Renal pelvis (tissue), 12 donors: Measurements from ENCODE around the gene FFAR4. TPM values are rescaled to one million over a fixed set of nuclear protein-coding genes. Genes with fewer than 3 reads are reported as not detected.
A peak's percentile ranks its signal among the peaks of the same experiment; 100 is the strongest.
"Not testable (repeated sequence)": the region's sequence is repeated elsewhere in the genome, so short reads cannot be mapped to it uniquely, and the experiment has no call there.

ENCODE experiments used
- DNase-seq: peaks from one replicate; pipeline ENCODE4 v3.0.0-alpha.2; 2013
- long read RNA-seq, 16 experiments: transcript quantifications; one replicate each; lab custom pipeline, GENCODE V29; 2026
- polyA plus RNA-seq, 3 donors: library from polyadenylated mRNA; unstranded; fragments of 120-200 nt; gene quantifications; one replicate each; pipeline ENCODE4 v1.2.1, GENCODE V29; 2013; ENCODE audit not compliant: insufficient read length in 3 of 3

FFAR4 gene
- polyA plus RNA-seq = under 1 TPM in 1 of 3 donors, not detected in 2; 0.03 TPM
- long read RNA-seq, donor 1 = 0 reads
- long read RNA-seq, donor 2 = 0 reads
- long read RNA-seq, donor 3 = 0 reads
- long read RNA-seq, donor 4 = 0 reads
- long read RNA-seq, donor 5 = 0 reads
- long read RNA-seq, donor 6 = 0 reads
- long read RNA-seq, donor 7 = 0 reads
- long read RNA-seq, donor 8 = 0 reads
- long read RNA-seq, donor 9 = 0 reads
- long read RNA-seq, donor 10 = 0 reads
- long read RNA-seq, donor 11 = 0 reads
- long read RNA-seq, donor 12 = 0 reads
- long read RNA-seq, donor 13 = 0 reads
- long read RNA-seq, donor 14 = 0 reads
- long read RNA-seq, donor 15, partial matches to known transcripts = 0 of 1 reads
- long read RNA-seq, donor 15, other reads (novel, unspliced or antisense) = 0 of 1 reads
- long read RNA-seq, donor 16 = 0 reads

DNA sequence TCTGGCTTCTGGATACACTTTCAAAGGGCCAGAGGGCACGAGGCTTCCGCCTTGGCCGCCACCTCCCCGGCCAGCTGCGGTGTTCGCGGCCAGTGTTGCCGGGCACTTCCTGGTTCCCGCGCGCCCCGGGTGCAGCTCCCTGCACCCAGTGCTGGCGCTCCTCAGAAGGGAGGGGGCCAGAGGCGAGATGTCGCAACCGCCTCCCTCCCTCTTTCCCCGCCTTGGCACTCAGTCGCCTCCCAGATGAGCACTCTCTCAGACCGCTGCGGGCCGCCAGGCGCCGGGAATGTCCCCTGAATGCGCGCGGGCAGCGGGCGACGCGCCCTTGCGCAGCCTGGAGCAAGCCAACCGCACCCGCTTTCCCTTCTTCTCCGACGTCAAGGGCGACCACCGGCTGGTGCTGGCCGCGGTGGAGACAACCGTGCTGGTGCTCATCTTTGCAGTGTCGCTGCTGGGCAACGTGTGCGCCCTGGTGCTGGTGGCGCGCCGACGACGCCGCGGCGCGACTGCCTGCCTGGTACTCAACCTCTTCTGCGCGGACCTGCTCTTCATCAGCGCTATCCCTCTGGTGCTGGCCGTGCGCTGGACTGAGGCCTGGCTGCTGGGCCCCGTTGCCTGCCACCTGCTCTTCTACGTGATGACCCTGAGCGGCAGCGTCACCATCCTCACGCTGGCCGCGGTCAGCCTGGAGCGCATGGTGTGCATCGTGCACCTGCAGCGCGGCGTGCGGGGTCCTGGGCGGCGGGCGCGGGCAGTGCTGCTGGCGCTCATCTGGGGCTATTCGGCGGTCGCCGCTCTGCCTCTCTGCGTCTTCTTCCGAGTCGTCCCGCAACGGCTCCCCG, at the start of gene FFAR4:
FFAR4 (plus strand) TSS at position 231 of the 842 bp plus-strand sequence; CDS start at position 287, 56 bp downstream.
- no peak for DNase-seq

DNA sequence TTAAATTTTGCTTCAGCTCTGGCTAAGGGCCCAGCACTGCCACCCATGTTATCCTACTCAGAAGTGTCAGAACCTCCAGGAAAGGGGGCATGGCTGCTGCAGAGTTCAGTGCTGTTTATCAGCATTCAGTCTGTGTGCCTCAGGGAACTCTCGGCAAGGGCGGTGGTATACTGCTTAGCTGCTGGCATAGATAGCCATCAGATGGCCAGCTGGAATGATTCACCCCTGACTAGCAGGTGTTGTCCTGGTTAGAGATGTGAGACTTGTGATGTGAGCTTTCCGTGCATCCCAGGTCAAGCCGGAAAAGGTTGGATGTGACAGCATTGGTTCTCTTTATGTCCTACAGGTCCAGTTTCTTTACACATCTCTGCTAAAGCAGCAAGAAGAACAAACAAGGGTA, 47.9 kb upstream of the FFAR4 start:
- DNase-seq = no peak

DNA sequence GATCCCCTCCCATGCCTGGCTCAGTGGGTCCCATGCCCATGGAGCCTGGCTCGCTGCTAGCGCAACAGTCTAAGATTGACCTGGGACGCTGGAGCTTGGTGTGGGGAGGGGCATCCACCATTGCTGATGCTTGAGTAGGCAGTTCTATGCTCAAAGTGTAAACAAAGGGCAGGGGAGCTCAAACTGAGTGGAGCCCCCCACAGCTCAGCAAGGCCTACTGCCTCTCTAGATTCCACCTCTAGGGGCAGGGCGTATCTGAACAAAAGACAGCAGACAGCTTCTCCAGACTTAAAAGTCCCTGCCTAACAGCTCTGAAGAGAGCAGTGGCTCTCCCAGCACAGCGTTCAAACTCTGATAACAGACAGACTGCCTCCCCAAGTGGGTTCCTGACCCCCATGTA, 31.2 kb upstream of the FFAR4 start:
- DNase-seq = no peak

DNA sequence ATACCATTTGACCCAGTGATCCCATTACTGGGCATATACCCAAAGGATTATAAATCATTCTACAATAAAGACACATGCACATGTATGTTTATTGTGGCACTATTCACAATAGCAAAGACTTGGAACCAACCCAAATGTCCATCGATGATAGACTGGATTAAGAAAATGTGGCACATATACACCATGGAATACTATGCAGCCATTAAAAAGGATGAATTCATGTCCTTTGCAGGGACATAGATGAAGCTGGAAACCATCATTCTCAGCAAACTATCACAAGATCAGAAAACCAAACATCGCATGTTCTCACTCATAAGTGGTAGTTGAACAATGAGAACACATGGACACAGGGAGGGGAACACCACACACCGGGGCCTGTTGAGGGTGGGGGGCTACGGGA, 25.6 kb upstream of the FFAR4 start:
- not testable (repeated sequence) for DNase-seq

DNA sequence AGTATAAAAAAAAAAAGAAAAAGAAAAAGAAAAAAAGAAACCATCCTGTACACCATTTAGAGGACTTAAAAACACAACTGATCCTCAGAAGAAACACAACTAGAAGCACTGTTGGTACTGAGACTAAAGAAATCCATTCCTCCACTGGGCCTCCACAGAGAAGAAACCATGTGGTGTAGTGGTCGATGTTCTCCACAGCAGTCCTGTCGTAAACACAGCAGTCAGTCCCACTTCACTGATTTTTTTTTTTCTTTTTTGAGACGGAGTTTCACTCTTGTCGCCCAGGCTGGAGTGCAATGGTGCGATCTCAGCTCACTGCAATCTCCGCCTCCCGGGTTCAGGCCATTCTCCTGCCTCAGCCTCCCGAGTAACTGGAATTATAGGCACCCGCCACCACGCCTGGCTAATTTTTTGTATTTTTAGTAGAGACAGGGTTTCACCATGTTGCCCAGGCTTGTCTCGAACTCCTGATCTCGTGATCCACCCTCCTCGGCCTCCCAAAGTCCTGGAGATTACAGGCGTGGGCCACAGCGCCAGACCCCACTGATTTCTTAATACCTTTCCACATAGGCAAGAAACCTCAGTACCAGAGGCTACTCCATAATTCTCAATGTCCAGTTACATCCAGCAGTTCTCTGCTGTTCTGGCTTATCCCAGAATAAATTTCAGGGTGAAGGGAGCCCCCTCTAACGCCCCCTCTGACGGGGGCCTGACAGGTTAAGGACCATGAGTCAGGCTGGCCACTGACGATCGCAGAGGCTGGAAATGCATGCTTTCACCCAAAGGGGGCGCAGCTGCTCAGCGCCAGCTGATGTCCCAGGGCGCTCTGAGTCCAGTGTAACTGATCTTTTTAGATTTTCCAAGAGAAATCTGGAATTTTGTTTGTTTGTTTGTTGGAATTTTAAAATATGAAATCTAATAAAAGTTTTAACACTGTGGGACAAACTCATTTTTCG, 24.8 kb upstream of the FFAR4 start:
- DNase-seq = no peak

DNA sequence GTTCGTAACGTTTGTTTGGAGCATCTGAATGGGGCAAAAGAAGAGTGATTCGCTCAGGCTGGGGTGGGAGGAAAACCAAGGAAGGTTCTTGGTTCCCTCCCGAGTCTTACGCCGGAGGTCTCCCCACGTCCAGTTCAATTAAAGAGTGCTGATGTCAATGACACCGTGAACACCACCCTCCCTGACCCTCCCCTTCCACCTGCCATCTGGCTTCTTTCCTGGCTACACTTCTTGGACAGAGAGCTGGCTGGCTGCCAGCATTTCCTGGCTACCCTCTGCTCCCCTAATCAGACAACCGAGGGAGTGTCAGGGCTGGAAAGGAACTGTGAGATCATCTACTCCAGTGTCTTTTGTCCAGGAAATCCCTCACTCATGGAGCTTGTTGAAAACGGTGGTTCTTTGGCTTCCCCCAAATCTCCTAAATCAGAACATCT, 24.1 kb upstream of the FFAR4 start:
- DNase-seq = no peak

DNA sequence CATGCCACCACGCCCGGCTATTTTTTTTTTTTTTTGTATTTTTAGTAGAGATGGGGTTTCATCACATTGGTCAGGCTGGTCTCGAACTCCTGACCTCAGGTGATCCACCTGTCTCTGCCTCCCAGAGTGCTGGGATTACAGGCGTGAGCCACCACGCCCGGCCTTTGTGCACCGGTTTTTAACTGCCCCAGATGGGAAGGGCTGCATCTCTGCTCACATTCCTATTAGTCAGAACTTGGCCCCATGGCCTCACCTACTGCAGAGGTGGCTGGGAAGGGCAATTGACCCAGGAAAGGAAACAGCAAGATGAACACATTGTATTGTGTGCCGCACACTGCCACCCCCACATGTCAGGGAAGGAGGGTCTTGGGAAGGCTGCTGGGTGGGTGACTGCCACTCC, 19.5 kb upstream of the FFAR4 start:
- DNase-seq = not testable (repeated sequence)

DNA sequence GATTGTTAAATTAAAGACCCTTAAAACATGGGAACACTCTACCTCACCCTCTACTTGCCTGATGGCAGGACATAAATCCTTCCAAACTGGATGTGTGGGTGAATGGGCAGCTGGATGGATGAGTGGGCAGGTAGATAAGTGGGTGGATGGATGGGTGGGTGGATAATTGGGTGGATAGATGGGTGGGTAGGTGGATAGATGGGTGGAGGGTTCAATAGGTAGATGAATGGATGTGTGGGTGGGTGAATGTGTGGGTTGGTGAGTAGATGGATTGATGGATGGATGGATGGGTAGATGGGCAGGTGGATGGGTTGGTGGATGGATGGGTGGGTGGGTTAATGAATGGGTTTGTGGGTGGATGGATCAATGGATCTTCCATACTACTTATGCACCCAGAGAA, 18.9 kb upstream of the FFAR4 start:
- DNase-seq = no peak

DNA sequence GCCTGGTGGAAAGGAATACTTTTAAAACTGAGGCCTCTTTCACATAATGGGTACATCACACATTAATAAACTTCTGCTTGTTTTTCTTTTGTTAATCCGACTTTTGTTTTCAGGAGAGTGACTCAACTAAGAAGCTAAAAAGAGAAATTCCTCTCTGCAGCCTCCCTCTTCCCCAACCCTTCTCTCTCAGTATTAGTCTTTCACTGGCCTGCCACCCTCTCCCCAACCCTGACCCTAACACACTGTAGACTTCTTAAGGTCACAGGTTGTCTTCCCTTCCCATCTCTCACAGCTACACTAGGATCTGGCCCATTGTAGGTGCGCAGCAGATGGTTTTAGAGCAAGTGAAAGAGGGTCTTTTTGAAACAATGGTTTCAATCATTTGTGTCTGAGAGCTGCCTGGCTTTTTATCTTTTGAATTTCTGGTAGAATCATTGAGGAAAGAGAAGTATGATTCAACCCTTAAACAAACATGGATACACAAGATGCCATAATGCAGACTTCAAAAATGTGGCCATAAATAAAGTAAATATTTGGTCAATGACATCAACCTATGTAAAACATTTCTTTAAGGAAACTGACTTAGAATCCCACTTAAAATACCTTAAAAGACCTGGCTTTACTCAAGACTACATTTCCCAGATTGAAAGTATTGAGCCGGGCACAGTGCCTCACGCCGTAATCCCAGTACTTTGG, 17.9 kb upstream of the FFAR4 start:
- DNase-seq = no peak

DNA sequence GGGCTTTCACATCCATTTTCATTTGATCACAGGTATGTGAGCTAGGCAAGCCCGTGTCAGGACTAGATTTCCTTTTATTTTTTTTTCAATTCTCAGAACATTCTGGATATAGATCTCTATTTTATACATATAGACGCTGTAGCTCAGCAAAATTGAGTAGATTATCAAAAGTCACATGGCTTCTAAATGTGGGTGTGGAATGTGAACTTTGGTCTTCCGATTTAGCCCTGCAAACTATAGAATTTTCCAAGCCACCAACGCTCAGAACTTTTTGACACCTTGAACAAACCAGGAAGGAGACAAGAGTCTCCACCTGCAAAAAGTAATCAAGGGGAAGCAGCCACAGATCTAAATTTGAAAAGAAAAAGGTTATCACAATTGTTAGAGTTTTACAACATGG, 15.9 kb upstream of the FFAR4 start:
- no peak for DNase-seq

DNA sequence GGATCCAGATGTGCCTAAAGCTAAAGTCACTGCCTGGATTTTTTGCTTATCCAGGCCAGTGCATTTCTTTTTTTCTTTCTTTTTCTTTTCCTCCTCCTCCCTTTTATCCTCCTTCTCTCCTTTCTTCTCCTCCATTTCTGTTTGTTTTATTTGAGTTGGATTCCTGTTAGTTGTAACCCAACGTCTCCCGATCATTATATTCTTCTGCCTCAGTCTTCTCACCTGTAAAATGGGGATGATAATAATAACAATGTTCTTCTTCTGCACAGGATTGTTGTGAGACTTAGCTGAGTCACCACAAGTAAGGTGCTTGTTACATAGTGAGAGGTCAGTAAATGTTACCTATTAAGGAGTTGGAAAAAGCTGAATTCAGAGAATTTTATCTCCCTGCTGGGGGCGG, 13.7 kb upstream of the FFAR4 start:
- DNase-seq = no peak

DNA sequence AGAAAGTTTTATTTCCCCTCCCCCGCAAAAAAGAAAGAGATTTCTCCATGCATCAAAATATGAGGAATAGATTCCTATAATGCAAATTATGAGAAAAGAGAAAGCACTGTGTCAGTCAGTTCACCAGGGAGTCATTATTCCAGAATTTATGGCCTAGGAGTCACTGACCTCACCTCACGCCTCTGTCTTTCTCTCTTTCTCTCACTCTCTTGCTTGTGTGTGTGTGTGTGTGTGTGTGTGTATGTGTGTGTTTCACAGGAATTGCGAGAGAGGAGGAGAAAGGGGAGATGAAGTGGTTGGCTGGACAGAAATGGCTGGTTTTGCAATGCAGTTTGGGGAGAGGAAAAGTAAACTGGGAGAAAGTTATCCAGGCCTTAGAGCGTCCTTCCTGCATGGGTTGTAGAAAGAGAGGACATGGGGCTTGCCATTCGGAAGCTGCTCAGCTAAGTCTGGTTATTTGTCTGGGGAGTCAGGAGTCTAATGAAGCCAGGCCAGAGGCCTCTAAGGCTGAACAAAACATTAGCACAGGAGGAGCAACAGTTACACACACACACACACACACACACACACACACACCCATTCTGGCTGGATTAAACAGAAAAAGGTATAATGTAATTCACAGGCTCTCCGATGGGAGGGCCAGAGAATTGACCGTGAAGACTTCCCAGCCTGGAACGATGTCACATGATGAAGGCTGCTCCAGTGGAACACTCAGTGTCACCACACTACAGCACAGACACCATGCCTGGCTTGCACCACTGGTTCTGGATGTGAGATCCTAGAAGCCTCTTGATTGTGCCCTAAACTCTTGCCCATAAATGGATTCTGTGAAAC, 12.8 kb upstream of the FFAR4 start:
- DNase-seq = no peak

DNA sequence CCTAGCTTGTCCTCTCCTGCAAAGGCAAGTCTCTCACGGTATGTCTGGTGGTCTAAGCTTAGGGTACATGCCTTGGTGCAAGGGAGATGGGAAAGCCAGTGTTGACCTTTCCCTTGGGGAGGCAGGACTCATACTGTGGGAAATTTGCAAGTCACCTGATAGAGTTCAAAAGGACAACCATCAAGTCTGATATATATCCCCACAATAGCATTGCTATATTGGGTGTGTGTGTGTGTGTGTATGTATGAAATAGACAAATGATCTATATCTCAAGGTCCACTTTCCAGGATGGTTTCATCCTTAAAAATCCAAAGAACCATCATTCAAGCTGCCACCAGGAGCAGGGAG, 12.2 kb upstream of the FFAR4 start:
- DNase-seq = no peak

DNA sequence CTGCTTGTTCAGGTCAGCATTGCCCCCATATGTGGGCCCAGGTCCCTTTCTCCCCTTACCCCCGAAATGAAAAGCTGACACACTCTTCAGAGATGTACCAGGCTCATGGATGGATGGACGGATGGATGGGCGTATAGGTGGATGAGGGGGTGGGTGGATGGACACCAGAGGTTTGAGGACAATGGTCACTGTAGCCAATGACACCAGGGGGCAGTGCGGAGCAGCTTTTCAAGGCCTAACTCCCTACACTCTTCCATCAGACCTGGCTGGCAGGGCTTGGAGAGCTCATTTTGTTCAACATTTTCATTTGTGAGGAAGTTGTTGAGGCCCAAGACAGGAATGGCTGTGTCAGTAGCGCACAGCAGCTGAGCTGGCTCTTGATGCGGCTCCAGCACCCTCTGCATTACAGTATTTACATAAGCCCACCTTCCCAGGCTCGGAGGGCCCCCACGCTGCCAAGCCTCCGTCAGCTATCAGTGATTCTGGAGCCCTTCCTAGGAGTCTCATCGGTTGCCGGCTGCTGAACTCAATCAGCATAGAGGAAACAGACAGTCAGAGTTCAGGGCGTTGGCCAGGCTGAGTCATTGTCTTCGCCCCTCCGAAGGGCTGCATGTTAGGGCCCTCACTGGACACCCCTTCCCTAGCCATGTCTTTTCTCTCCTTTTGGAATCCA, 11.6 kb upstream of the FFAR4 start:
- peak; percentile 72 for DNase-seq

DNA sequence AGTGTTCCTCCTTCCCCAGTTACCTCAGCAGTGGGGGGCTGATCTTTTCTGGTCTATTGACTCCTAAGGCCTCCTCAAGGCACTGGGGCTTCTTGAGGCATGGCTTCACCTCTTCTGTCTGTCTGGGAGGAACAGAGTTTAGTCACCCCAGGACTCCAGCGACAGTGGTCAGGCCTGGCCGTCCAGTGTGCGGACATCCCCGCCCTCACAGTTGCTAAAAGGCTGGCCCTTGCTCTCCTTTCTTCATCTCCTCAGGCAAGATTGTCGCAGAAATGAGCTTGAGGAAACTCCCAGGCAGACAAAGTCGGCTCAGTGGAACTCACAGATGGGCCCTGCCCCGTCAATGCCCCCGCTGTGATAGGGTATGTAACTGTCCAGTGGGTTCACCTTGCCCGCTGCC, 7.0 kb upstream of the FFAR4 start:
- no peak for DNase-seq

DNA sequence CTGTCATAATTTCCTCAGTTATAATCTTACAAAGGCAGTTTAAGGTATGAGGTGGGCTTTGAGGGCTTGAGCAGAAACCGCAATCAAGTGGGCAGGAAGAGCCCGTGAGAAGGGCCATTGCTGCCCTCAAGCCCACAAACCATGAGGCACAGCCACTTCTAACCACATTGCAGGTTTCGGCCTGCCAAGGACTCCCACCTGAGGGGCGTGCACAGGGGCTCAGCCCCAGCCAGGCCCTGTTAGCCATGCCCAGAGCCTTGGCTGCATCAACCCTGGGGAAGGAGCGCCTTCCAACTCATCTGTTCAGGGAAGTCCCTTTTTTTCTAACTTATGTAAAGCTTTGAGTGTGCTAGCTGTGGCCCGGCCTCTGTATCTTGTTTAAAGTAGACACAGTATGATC, 5.9 kb upstream of the FFAR4 start:
- no peak for DNase-seq

DNA sequence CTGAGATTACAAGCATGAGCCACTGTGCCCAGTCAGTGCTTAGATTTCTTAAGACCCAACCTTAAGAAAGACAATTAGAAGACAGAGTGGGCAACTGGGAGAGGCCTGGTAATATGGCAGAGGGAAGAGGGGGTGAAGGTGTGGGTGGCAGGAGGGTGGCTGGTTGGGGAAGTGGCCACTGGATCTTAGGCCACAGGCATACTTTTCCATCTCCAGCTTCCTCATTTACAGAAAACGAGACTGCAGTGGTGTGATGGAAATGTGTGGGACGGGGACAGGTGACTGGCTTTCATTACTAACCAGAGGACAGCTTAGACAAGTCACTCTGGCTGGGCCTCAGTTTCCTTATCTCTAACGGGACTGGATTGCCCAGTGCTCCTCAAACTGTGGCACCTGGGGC, 1.0 kb upstream of the FFAR4 start:
- DNase-seq = no peak

DNA sequence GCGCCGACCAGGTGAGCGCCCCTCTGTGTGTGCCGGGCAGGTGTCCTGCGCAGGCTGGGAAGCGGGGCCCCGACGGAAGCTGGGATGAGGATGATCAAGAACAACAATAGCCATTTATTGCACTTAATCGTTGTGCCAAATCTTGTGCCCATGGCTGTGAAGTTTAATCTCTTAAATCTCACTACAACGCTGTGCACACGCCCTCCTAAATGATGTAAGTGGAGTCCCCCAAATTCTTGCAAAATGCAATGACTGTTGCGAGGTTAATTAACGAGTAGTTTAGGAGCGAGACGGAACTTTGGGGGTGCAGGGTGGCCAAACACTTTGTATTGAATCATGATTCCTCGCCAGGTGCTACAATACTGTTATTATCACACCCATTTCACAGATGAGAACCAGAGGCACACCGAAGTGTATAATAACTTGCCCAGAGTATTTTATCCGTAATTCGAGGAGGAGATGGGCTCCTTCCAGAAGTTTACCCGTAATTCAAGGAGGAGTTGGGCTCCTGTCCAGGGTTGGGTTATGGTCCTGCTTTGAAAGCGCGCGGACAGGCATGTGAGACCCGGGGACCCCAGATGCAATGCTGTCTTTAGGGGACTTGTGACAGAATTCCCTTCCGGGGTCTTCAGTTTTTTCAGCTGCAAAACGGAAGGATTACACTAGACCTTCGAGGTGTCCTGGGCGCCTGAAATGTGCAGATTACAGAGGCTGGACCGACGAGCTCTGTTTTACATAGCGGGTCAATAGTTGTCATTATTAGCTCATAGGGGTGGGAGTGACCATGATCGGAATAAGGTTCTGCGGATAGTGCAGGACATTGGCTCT, 1.0 kb downstream of the FFAR4 start:
- no peak for DNase-seq

DNA sequence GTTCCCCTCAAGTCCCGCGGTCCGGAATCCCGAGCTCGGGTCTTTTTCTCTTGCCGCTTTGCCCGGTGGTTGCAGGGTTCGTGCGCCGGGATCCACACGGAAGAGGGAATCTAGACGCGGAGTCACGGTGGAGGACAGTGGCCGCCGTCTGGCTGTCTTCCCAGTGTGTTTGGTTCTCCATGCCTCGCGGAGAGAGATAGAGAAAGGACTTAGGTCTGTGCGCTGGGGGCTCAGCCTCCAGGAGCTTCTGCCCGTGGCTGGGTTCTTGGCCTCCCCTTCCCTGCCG, 1.6 kb downstream of the FFAR4 start:
- DNase-seq = no peak
